ENCODE results near the gene CHRDL2.

Gene CHRDL2

GRCh38 chr11:74685338-74685737 lies 45.9 kb downstream of the CHRDL2 start:
- DNase-seq (ENCODE audit: low spot score): no peak

- DNase-seq (ENCODE audit: low spot score): no peak
Measured at GRCh38 chr11:74684661-74685060, 46.6 kb downstream of the CHRDL2 start.

- DNase-seq (ENCODE audit: low spot score): no peak
Measured at GRCh38 chr11:74683941-74684481, 47.2 kb downstream of the CHRDL2 start.

- peak; percentile 27 for DNase-seq (ENCODE audit: low spot score)
Measured at GRCh38 chr11:74683279-74683871, 47.9 kb downstream of the CHRDL2 start.

- DNase-seq (ENCODE audit: low spot score): no peak
Measured at GRCh38 chr11:74682731-74683278, 48.4 kb downstream of the CHRDL2 start.

- no peak for DNase-seq (ENCODE audit: low spot score)
Measured at GRCh38 chr11:74681686-74682651, 49.3 kb downstream of the CHRDL2 start.

GRCh38 chr11:74680703-74681531 lies 50.3 kb downstream of the CHRDL2 start:
- no peak for DNase-seq (ENCODE audit: low spot score)

GRCh38 chr11:74680035-74680671 lies 51.1 kb downstream of the CHRDL2 start:
- DNase-seq (ENCODE audit: low spot score): no peak

- DNase-seq (ENCODE audit: low spot score): no peak
Measured at GRCh38 chr11:74679513-74679865, 51.7 kb downstream of the CHRDL2 start.

- DNase-seq (ENCODE audit: low spot score): no peak
Measured at GRCh38 chr11:74678591-74679512, 52.4 kb downstream of the CHRDL2 start.

GRCh38 chr11:74678041-74678440 lies 53.2 kb downstream of the CHRDL2 start:
- no peak for DNase-seq (ENCODE audit: low spot score)

GRCh38 chr11:74677131-74677530 lies 54.1 kb downstream of the CHRDL2 start:
- DNase-seq (ENCODE audit: low spot score): no peak

GRCh38 chr11:74676596-74676995 lies 54.6 kb downstream of the CHRDL2 start:
- DNase-seq (ENCODE audit: low spot score): no peak

GRCh38 chr11:74675761-74676160 lies 55.5 kb downstream of the CHRDL2 start:
- no peak for DNase-seq (ENCODE audit: low spot score)

- no peak for DNase-seq (ENCODE audit: low spot score)
Measured at GRCh38 chr11:74673693-74674360, 57.4 kb downstream of the CHRDL2 start.

- DNase-seq (ENCODE audit: low spot score): no peak
Measured at GRCh38 chr11:74672956-74673692, 58.1 kb downstream of the CHRDL2 start.

- no peak for DNase-seq (ENCODE audit: low spot score)
Measured at GRCh38 chr11:74672332-74672955, 58.8 kb downstream of the CHRDL2 start.

GRCh38 chr11:74671520-74672196 lies 59.6 kb downstream of the CHRDL2 start:
- DNase-seq (ENCODE audit: low spot score): no peak

All from germinal center (tissue), 1 donor.